Progenitor cell of endocrine pancreas (in vitro differentiated cells): ENCODE results near the gene TBK1. TPM values are rescaled to one million over a fixed set of nuclear protein-coding genes. Genes with fewer than 3 reads are reported as not detected.

Source experiments
- DNase-seq: peaks from one replicate; pipeline ENCODE4 v3.0.0; 2021; ENCODE audit warnings: low spot score; ENCODE audit not compliant: unreplicated experiment
- H3K27ac Mint-ChIP-seq: 2 replicates; pipeline ENCODE4 v1.8.0; 2021; ENCODE audit warnings: mild to moderate bottlenecking, moderate library complexity, mixed read lengths
- H3K27me3 Mint-ChIP-seq: 2 replicates; pipeline ENCODE4 v1.8.0; 2021; ENCODE audit warnings: mixed read lengths
- H3K36me3 Mint-ChIP-seq: 2 replicates; pipeline ENCODE4 v1.8.0; 2022; ENCODE audit warnings: mixed read lengths; ENCODE audit not compliant: insufficient read depth
- H3K4me1 Mint-ChIP-seq: 2 replicates; pipeline ENCODE4 v1.8.0; 2021; ENCODE audit warnings: low read depth, mixed read lengths
- H3K4me3 Mint-ChIP-seq: 2 replicates; pipeline ENCODE4 v1.8.0; 2021; ENCODE audit warnings: low read depth, mild to moderate bottlenecking, moderate library complexity, mixed read lengths
- H3K9me3 Mint-ChIP-seq: 2 replicates; pipeline ENCODE4 v1.8.0; 2021; ENCODE audit warnings: low read depth, mixed read lengths
- CTCF ChIP-seq: fragments of 200-600 bp; sonication (generic); IDR thresholded peaks from one replicate; pipeline ENCODE4 v1.5.0; 2021; ENCODE audit warnings: antibody characterized with exemption, mild to moderate bottlenecking; ENCODE audit not compliant: unreplicated experiment
- total RNA-seq: library from RNA; stranded (reverse); gene quantifications from 2 replicates; pipeline ENCODE4 v1.2.1, GENCODE V29; 2021

Gene TBK1
- total RNA-seq, 1 donor from 2014 or later, result 20.4 TPM

GRCh38 chr12:64550755-64551154 is 98.8 kb downstream of the TBK1 start:
- H3K27me3 Mint-ChIP-seq, result no peaks in the 10 kb centered on the region
- no peak for TF ChIP-seq CTCF
- no peak overlapping the region for H3K4me3 Mint-ChIP-seq
- H3K4me1 Mint-ChIP-seq, result peaks cover 7% of the 10 kb centered on the region
- H3K36me3 Mint-ChIP-seq, result no peaks in the 10 kb centered on the region
- no peaks in the 10 kb centered on the region for H3K9me3 Mint-ChIP-seq
- H3K27ac Mint-ChIP-seq, result no peak overlapping the region
- DNase-seq, result no peak

GRCh38 chr12:64551676-64552075 is 99.8 kb downstream of the TBK1 start:
- Mint-ChIP-seq H3K27ac (no peak overlapping the region), H3K9me3 (no peaks in the 10 kb centered on the region), H3K4me3 (no peak overlapping the region), H3K36me3 (no peaks in the 10 kb centered on the region), H3K4me1 (peaks cover 7% of the 10 kb centered on the region), H3K27me3 (no peaks in the 10 kb centered on the region)
- no peak for TF ChIP-seq CTCF
- DNase-seq, result no peak

Other genes starting within 250 kb of the TBK1 start
- gene KICS2, start 229.8 kb upstream of the TBK1 start, total RNA-seq, result 6.3 and 6.4 TPM in 2 replicates
- 0.84 and 1.00 TPM in 2 replicates for gene C12orf56, start 61.4 kb upstream of the TBK1 start, total RNA-seq
- 65.4 and 73.6 TPM in 2 replicates for gene XPOT, start 47.7 kb upstream of the TBK1 start, total RNA-seq
- 18.8 and 20.7 TPM in 2 replicates for gene RASSF3, start 158.4 kb downstream of the TBK1 start, total RNA-seq